Small intestine (tissue), 7 donors: ENCODE measurements around the gene TRHDE. TPM values are rescaled to one million over a fixed set of nuclear protein-coding genes. Genes with fewer than 3 reads are reported as not detected.

ENCODE experiments used
- DNase-seq, 2 donors: peaks; one replicate each; pipeline versions ENCODE4 v3.0.0 to v3.0.0-alpha.2; 2013
- FAIRE-seq: peaks from 2 replicates; lab custom pipeline; 2012; peaks lifted over from hg19 to GRCh38; lab: Jason Lieb, UNC
- H3K27ac ChIP-seq, 3 donors: one replicate each; pipeline ENCODE4 v1.5.1; 2013; ENCODE audit warnings: low read length in 2 of 3, mild to moderate bottlenecking in 2 of 3, control low read depth in 1 of 3, inconsistent platforms in 1 of 3, low read depth in 1 of 3, moderate library complexity in 1 of 3
- H3K27me3 ChIP-seq, 3 donors: one replicate each; pipeline ENCODE4 v1.6.1; 2013; ENCODE audit warnings: low read length in 3 of 3, inconsistent platforms in 1 of 3; ENCODE audit not compliant: control insufficient read depth in 3 of 3, insufficient read depth in 3 of 3
- H3K36me3 ChIP-seq, 3 donors: one replicate each; pipeline ENCODE4 v1.6.1; 2013; ENCODE audit warnings: low read length in 3 of 3, inconsistent platforms in 1 of 3, low read depth in 1 of 3, mild to moderate bottlenecking in 1 of 3, moderate library complexity in 1 of 3; ENCODE audit not compliant: control insufficient read depth in 3 of 3, insufficient read depth in 2 of 3
- H3K4me1 ChIP-seq, 3 donors: one replicate each; pipeline ENCODE4 v1.6.1; 2013; ENCODE audit warnings: low read length in 2 of 3, inconsistent platforms in 1 of 3, low read depth in 1 of 3, mild to moderate bottlenecking in 1 of 3, moderate library complexity in 1 of 3; ENCODE audit not compliant: control insufficient read depth in 3 of 3, insufficient read depth in 2 of 3
- H3K4me3 ChIP-seq, 3 donors: one replicate each; pipeline ENCODE4 v1.5.1; 2013; ENCODE audit warnings: low read length in 3 of 3, control low read depth in 1 of 3, inconsistent platforms in 1 of 3, low read depth in 1 of 3, mild to moderate bottlenecking in 1 of 3, moderate library complexity in 1 of 3
- H3K9me3 ChIP-seq, 2 donors: one replicate each; pipeline ENCODE4 v1.6.1; 2013; ENCODE audit warnings: low read depth in 1 of 2, low read length in 1 of 2; ENCODE audit not compliant: control insufficient read depth in 2 of 2, insufficient read depth in 1 of 2
- WGBS, 3 donors: extraction: QIAGEN DNeasy Blood & Tissue Kit; methylation state at CpG; one replicate each; pipeline ENCODE4 v1.1.7; 2013; 5-methylcytosine and 5-hydroxymethylcytosine counted together
- polyA plus RNA-seq, 4 donors: library from polyadenylated mRNA; stranded (reverse) in 3 of 4; unstranded in 1 of 4; fragments of 200-250 nt in 3 of 4; fragments of 120-200 nt in 1 of 4; gene quantifications; one replicate each; pipeline versions ENCODE4 v1.2.1 to v1.2.3, GENCODE V29; 2013
- donor health status: healthy with polysubstance abuse.
- donor health status: control.
- donor health status: control.
- donor health status: Bipolar disorder and iron deficiency.
- donor health status: healthy.

The TRHDE gene
- polyA plus RNA-seq, 4 donors, result 0.98 to 14.6 (median 1.8) TPM

DNA sequence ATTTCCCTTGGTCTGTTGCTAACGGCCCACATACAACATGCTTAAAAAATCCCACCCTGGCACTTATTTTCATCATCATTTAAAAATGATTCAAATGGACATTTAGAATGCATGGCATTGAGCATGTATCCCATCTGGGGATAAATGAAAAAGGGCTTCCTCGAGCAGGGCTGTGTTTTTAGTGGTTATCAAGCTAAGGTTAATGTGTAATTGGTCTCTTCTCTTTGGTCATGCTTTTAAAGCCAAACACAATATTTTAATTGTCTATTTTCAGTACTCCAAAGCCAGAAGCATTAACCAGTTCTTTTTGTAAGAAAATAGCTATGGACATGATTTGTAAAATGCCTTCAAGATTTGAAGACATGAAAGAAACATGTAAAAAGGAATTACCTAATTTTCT, 1.9 kb upstream of the TRHDE start:
- peak overlapping the region in 1 of 3 donors; percentile 71 for H3K4me3 ChIP-seq
- 20 to 46% (median 28%) methylated on average over 2 of the region's 2 CpGs for WGBS, 3 donors
- H3K36me3 ChIP-seq, result peaks cover 0 to 4% (median 0%) of the 10 kb centered on the region in 3 donors
- H3K27me3 ChIP-seq, result peaks cover 0 to 18% (median 13%) of the 10 kb centered on the region in 3 donors
- H3K27ac ChIP-seq, result peak overlapping the region in 1 of 3 donors; percentile 86
- H3K4me1 ChIP-seq, result peaks cover 0 to under 1% (median 0%) of the 10 kb centered on the region in 3 donors
- no peaks in the 10 kb centered on the region for H3K9me3 ChIP-seq
- peak in 1 of 2 donors; percentile 41 for DNase-seq
- FAIRE-seq, result no peak

DNA sequence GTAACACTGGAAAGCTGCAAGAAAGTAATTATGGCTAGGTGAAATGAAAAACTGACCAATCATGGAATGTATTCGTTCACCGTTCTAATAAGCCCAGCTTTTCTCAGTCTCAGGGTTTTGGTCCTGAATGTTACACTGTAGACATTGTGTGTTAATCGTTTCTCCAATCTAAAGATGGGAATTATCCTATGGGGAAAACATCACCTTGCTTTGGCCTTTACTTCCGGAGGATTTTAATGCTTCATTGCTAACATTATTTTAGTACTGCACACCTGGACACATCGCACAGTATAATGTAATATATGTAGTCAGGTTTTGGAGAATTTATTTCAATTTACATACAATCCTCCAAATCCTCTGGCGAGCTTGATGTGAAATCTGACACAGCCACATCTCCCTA, 1.2 kb upstream of the TRHDE start:
- Histone ChIP-seq H3K4me3 (peak overlapping the region in 1 of 3 donors; percentile 71), H3K4me1 (peaks cover 0 to 6% (median 0%) of the 10 kb centered on the region in 3 donors), H3K27me3 (peaks cover 0 to 18% (median 13%) of the 10 kb centered on the region in 3 donors), H3K9me3 (no peaks in the 10 kb centered on the region), H3K36me3 (peaks cover 0 to 4% (median 0%) of the 10 kb centered on the region in 3 donors), H3K27ac (peak overlapping the region in 1 of 3 donors; percentile 86)
- FAIRE-seq (no peak), DNase-seq (no peak)
- 23 to 48% (median 34%) methylated on average over 6 of the region's 6 CpGs for WGBS, 3 donors

GRCh38 chr12:72271451-72272090, 599 bp upstream of the TRHDE start:
- Histone ChIP-seq H3K4me1 (peaks cover 0 to 7% (median 0%) of the 10 kb centered on the region in 3 donors), H3K9me3 (no peaks in the 10 kb centered on the region), H3K27ac (peak overlapping the region in 1 of 3 donors; percentile 86), H3K27me3 (peaks cover 0 to 18% (median 13%) of the 10 kb centered on the region in 3 donors), H3K36me3 (peaks cover 0 to 4% (median 0%) of the 10 kb centered on the region in 3 donors), H3K4me3 (peak overlapping the region in 2 of 3 donors; percentile 35 to 71)
- 1 to 3% (median 2%) methylated on average over 35 of the region's 35 CpGs for WGBS, 3 donors
- FAIRE-seq, result no peak
- peak in 1 of 2 donors; percentile 76 for DNase-seq

DNA sequence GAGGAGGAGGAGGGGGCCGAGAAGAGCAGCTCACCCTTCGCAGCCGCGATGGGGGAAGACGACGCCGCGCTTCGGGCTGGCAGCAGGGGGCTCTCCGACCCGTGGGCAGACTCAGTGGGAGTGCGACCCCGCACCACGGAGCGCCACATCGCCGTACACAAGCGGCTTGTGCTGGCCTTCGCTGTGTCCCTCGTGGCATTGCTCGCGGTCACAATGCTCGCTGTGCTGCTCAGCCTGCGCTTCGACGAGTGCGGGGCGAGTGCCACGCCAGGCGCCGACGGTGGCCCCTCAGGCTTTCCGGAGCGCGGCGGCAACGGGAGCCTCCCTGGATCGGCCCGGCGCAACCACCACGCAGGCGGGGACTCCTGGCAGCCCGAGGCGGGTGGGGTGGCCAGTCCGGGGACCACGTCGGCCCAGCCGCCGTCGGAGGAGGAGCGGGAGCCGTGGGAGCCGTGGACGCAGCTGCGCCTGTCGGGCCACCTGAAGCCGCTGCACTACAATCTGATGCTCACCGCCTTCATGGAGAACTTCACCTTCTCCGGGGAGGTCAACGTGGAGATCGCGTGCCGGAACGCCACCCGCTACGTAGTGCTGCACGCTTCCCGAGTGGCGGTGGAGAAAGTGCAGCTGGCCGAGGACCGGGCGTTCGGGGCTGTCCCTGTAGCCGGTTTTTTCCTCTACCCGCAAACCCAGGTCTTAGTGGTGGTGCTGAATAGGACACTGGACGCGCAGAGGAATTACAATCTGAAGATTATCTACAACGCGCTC, 745 bp downstream of the TRHDE start:
- WGBS, 3 donors, result 2 to 4% (median 3%) methylated on average over 53 to 79 of the region's 79 CpGs
- no peaks in the 10 kb centered on the region for H3K9me3 ChIP-seq
- H3K4me1 ChIP-seq, result peaks cover 0 to 10% (median 0%) of the 10 kb centered on the region in 3 donors
- peaks cover 0 to 4% (median 0%) of the 10 kb centered on the region in 3 donors for H3K36me3 ChIP-seq
- DNase-seq (peak in 1 of 2 donors; percentile 64), FAIRE-seq (no peak)
- H3K27me3 ChIP-seq, result peaks cover 0 to 18% (median 13%) of the 10 kb centered on the region in 3 donors
- peak overlapping the region in 2 of 3 donors; percentile 38 to 71 for H3K4me3 ChIP-seq
- peak overlapping the region in 2 of 3 donors; percentile 27 to 86 for H3K27ac ChIP-seq

GRCh38 chr12:72273499-72273837, 1.3 kb downstream of the TRHDE start:
- Histone ChIP-seq H3K9me3 (no peaks in the 10 kb centered on the region), H3K4me3 (peak overlapping the region in 2 of 3 donors; percentile 38 to 71), H3K36me3 (peaks cover 0 to 4% (median 0%) of the 10 kb centered on the region in 3 donors), H3K27ac (peak overlapping the region in 1 of 3 donors; percentile 86), H3K27me3 (peaks cover 0 to 18% (median 13%) of the 10 kb centered on the region in 3 donors), H3K4me1 (peaks cover 0 to 10% (median 0%) of the 10 kb centered on the region in 3 donors)
- DNase-seq (peak in 1 of 2 donors; percentile 73), FAIRE-seq (no peak)
- WGBS, 3 donors, result 3 to 7% (median 4%) methylated on average over 24 of the region's 24 CpGs

GRCh38 chr12:72273851-72274351, 1.7 kb downstream of the TRHDE start:
- 11 to 17% (median 11%) methylated on average over 17 of the region's 17 CpGs for WGBS, 3 donors
- H3K36me3 ChIP-seq, result peaks cover 0 to 4% (median 0%) of the 10 kb centered on the region in 3 donors
- DNase-seq (peak in 1 of 2 donors; percentile 60), FAIRE-seq (no peak)
- H3K4me3 ChIP-seq, result peak overlapping the region in 1 of 3 donors; percentile 71
- no peaks in the 10 kb centered on the region for H3K9me3 ChIP-seq
- H3K4me1 ChIP-seq, result peaks cover 0 to 10% (median 0%) of the 10 kb centered on the region in 3 donors
- H3K27ac ChIP-seq, result peak overlapping the region in 1 of 3 donors; percentile 86
- peaks cover 0 to 18% (median 13%) of the 10 kb centered on the region in 3 donors for H3K27me3 ChIP-seq

DNA sequence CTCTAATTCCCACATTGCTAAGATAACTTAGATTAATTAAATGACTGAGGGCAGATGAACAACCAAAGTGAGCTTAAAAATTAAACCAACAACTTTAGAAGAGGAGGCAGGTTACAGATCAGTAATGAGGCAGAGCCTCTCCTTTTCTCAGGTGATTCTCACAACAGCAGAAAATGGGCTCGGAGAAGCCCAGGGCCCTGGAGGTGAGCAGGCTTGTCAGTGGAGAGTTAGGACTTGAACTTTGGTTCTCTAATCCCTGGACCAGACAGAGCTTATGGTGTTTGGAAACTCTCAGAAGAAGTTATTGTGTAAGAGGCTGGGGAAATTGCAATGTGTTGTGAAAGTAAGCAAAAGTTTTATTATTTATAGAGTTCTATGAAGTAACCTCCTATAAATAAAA, 2.8 kb downstream of the TRHDE start:
- no peaks in the 10 kb centered on the region for H3K9me3 ChIP-seq
- H3K27ac ChIP-seq, result peak overlapping the region in 1 of 3 donors; percentile 86
- 55 to 66% (median 57%) methylated on average over 1 of the region's 1 CpG for WGBS, 3 donors
- peak in 1 of 2 donors; percentile 83 for DNase-seq
- peak overlapping the region in 1 of 3 donors; percentile 71 for H3K4me3 ChIP-seq
- H3K4me1 ChIP-seq, result peaks cover 0 to 13% (median 0%) of the 10 kb centered on the region in 3 donors
- peaks cover 0 to 18% (median 13%) of the 10 kb centered on the region in 3 donors for H3K27me3 ChIP-seq
- FAIRE-seq, result no peak
- H3K36me3 ChIP-seq, result peaks cover 0 to 4% (median 0%) of the 10 kb centered on the region in 3 donors

GRCh38 chr12:72275526-72275925, 3.4 kb downstream of the TRHDE start:
- 66 to 85% (median 85%) methylated on average over 2 of the region's 2 CpGs for WGBS, 3 donors
- DNase-seq (no peak), FAIRE-seq (no peak)
- peak overlapping the region in 1 of 3 donors; percentile 78 for H3K27ac ChIP-seq
- peaks cover 0 to 17% (median 0%) of the 10 kb centered on the region in 3 donors for H3K4me1 ChIP-seq
- peaks cover 0 to 18% (median 13%) of the 10 kb centered on the region in 3 donors for H3K27me3 ChIP-seq
- no peaks in the 10 kb centered on the region for H3K9me3 ChIP-seq
- H3K36me3 ChIP-seq, result peaks cover 0 to 4% (median 0%) of the 10 kb centered on the region in 3 donors
- H3K4me3 ChIP-seq, result peak overlapping the region in 1 of 3 donors; percentile 13
